ENCODE measurements around the gene KCNV2. TPM values are rescaled to one million over a fixed set of nuclear protein-coding genes. Genes with fewer than 3 reads are reported as not detected.

The KCNV2 gene
- total and polyA plus RNA-seq, 2 of the 13 experiments (the other 11 are each of a cell fraction or from before 2014, with no cell fraction given), result not detected

GRCh38 chr9:2727966-2728613, 10.8 kb downstream of the KCNV2 start:
- H3K36me3 ChIP-seq (replicated peaks in 1 of 2; ENCODE audit: control insufficient read depth in 1 of 2, insufficient read depth in 2 of 2, low read length in 2 of 2), result no peaks in the 10 kb centered on the region
- no peak overlapping the region for H3K9ac ChIP-seq (ENCODE audit: insufficient read depth, low read depth, low read length)
- ChIA-PET POLR2A (no interaction called here), CTCF (ENCODE audit: low intra/inter-chr PET ratio, low total read pairs) (interaction anchor here (0.9 kb wide), 1 partner anchor 596 kb away, joined by 3 read pairs; no protein-coding TSS in a partner anchor)
- peak; percentile 58 for DNase-seq (ENCODE audit: low spot score)
- H3K4me2 ChIP-seq (ENCODE audit: low read depth, low read length), result peak overlapping the region; percentile 18; the same call in 1 of the 2 replicates
- peaks cover 10% of the 10 kb centered on the region for H3K4me1 ChIP-seq (ENCODE audit: insufficient read depth, low read length)
- intact Hi-C loops (cut with micrococcal nuclease; ENCODE audit: unreplicated experiment), result loop anchor here (2.0 to 10.0 kb wide), 3 partner anchors 106 to 593 kb away; partner anchors contain the start of gene VLDLR
- no peaks in the 10 kb centered on the region for H3K9me3 ChIP-seq (ENCODE audit: low read length)
- H3K27me3 ChIP-seq (ENCODE audit: control insufficient read depth in 1 of 2, insufficient read depth in 2 of 2, low read length in 2 of 2), result no peaks in the 10 kb centered on the region
- no TSS peak for BruUV-seq (replicated peaks)
- no peak overlapping the region for H3K27ac ChIP-seq (ENCODE audit: extremely low read length, insufficient read depth, low read length)
- no peak overlapping the region for H3K4me3 ChIP-seq (replicated peaks in 1 of 3; ENCODE audit: insufficient read depth in 1 of 3, low read depth in 2 of 3, low read length in 3 of 3)
- in situ Hi-C loops (cut with HindIII; ENCODE audit: extremely low pct_ligation_motif_present, low pct_unique_long_range_greater_than_20kb), result no loop called here
- FAIRE-seq, result peak; percentile 89
- 23% methylated on average over 5 of the region's 5 CpGs for WGBS (ENCODE audit: low lambda C conversion rate)
- no peaks in the 10 kb centered on the region for H3K79me2 ChIP-seq (ENCODE audit: insufficient read depth, low read length)
- ATAC-seq, result peak; percentile 97
- H4K20me1 ChIP-seq (ENCODE audit: insufficient read depth, low read length), result no peaks in the 10 kb centered on the region
- no peak overlapping the region for H2AFZ ChIP-seq (ENCODE audit: low read length)
- TF ChIP-seq POLR2AphosphoS2 (IDR thresholded peaks at IDR 0.05; ENCODE audit: low read depth, low read length) (no peak), FOXP1 (IDR thresholded peaks at IDR 0.05) (peak; percentile 61; the same call in 1 of the 2 replicates), FOXP1 (CRISPR knock-in tag; IDR thresholded peaks at IDR 0.05) (peak; percentile 89), SMC3 (IDR thresholded peaks at IDR 0.05; ENCODE audit: low read length) (peak; percentile 85; the same call in 1 of the 2 replicates), MAFK (conservative IDR thresholded peaks at IDR 0.05 in 1 of 2, IDR thresholded peaks at IDR 0.05 in 1 of 2; ENCODE audit: low read length in 2 of 2) (peak; percentile 36 to 45; a peak in 3 of 4 replicates), STAG1 (CRISPR knock-in tag; IDR thresholded peaks at IDR 0.05) (peak; percentile 82), ARID5B (CRISPR knock-in tag; IDR thresholded peaks at IDR 0.05) (peak; percentile 36; the same call in 1 of the 2 replicates), ZNF124 (CRISPR knock-in tag; IDR thresholded peaks at IDR 0.05) (no peak), SOX6 (IDR thresholded peaks at IDR 0.05) (no peak), SOX6 (CRISPR knock-in tag; IDR thresholded peaks at IDR 0.05) (0 out of 2 replicates have a peak, but pooled peaks have one; percentile 22), MAZ (IDR thresholded peaks at IDR 0.05; ENCODE audit: borderline replicate concordance, low read depth, low read length) (0 out of 2 replicates have a peak, but pooled peaks have one; percentile 35), MAZ (CRISPR knock-in tag; IDR thresholded peaks at IDR 0.05; ENCODE audit: low read depth) (no peak), SYNCRIP (IDR thresholded peaks at IDR 0.05; ENCODE audit: insufficient read depth, low read depth, low read length) (no peak)
- TF ChIP-seq, protein P1, sequence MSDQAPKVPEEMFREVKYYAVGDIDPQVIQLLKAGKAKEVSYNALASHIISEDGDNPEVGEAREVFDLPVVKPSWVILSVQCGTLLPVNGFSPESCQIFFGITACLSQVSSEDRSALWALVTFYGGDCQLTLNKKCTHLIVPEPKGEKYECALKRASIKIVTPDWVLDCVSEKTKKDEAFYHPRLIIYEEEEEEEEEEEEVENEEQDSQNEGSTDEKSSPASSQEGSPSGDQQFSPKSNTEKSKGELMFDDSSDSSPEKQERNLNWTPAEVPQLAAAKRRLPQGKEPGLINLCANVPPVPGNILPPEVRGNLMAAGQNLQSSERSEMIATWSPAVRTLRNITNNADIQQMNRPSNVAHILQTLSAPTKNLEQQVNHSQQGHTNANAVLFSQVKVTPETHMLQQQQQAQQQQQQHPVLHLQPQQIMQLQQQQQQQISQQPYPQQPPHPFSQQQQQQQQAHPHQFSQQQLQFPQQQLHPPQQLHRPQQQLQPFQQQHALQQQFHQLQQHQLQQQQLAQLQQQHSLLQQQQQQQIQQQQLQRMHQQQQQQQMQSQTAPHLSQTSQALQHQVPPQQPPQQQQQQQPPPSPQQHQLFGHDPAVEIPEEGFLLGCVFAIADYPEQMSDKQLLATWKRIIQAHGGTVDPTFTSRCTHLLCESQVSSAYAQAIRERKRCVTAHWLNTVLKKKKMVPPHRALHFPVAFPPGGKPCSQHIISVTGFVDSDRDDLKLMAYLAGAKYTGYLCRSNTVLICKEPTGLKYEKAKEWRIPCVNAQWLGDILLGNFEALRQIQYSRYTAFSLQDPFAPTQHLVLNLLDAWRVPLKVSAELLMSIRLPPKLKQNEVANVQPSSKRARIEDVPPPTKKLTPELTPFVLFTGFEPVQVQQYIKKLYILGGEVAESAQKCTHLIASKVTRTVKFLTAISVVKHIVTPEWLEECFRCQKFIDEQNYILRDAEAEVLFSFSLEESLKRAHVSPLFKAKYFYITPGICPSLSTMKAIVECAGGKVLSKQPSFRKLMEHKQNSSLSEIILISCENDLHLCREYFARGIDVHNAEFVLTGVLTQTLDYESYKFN (CRISPR knock-in tag; conservative IDR thresholded peaks at IDR 0.05), result no peak
- TF ChIP-seq, protein P2, sequence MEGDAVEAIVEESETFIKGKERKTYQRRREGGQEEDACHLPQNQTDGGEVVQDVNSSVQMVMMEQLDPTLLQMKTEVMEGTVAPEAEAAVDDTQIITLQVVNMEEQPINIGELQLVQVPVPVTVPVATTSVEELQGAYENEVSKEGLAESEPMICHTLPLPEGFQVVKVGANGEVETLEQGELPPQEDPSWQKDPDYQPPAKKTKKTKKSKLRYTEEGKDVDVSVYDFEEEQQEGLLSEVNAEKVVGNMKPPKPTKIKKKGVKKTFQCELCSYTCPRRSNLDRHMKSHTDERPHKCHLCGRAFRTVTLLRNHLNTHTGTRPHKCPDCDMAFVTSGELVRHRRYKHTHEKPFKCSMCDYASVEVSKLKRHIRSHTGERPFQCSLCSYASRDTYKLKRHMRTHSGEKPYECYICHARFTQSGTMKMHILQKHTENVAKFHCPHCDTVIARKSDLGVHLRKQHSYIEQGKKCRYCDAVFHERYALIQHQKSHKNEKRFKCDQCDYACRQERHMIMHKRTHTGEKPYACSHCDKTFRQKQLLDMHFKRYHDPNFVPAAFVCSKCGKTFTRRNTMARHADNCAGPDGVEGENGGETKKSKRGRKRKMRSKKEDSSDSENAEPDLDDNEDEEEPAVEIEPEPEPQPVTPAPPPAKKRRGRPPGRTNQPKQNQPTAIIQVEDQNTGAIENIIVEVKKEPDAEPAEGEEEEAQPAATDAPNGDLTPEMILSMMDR (CRISPR knock-in tag; IDR thresholded peaks at IDR 0.05), result peak; percentile 81
